ENCODE measurements around the gene USH2A. TPM values are rescaled to one million over a fixed set of nuclear protein-coding genes. Genes with fewer than 3 reads are reported as not detected.

Gene USH2A
- total RNA-seq, 1 experiment from 2014 or later, result not detected

DNA sequence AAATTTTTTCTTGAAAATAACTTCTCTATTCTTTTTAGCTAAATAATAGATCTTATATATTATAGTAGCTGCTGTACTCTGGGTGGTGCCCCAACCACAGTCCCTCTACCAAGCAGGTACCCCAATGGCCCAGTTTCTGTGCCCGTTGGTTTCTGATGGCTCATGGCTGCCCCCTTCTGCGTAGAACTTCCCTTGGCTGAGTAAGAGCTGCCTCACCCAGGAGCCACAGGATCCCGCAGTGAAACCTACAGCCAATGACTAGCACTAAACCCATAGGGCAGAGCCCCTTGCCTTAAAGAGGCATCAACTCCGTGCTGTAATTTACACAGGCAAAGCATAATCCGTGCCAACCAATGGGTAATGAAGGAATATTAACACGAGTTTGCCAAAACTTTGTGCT is 247.5 kb downstream of the USH2A start:
- DNase-seq (ENCODE audit: low read depth, low spot score) (no peak), ATAC-seq (no peak)
- intact Hi-C loops (cut with micrococcal nuclease), result no loop called here
- BruUV-seq (replicated peaks), result no TSS peak
- H3K4me1 ChIP-seq (ENCODE audit: control insufficient read depth in 1 of 2, insufficient read depth in 2 of 2, low read length in 2 of 2), result no peaks in the 10 kb centered on the region
- H4K20me1 ChIP-seq (ENCODE audit: insufficient read depth), result no peaks in the 10 kb centered on the region; the same call in 1 of the 2 replicates
- RAD21 ChIA-PET (ENCODE audit: low non-redundant PET in 1 of 2, low total read pairs in 2 of 2, uncharacterized antibody in 2 of 2, unreplicated experiment in 2 of 2), result no interaction called here
- H3K9me2 ChIP-seq (ENCODE audit: insufficient read depth), result no peaks in the 10 kb centered on the region
- CTCF ChIA-PET, result no interaction called here
- H3K4me2 ChIP-seq (ENCODE audit: low read length), result no peak overlapping the region
- H3K9me3 ChIP-seq (ENCODE audit: control insufficient read depth in 1 of 2, insufficient read depth in 1 of 2, low read depth in 1 of 2, low read length in 2 of 2), result no peaks in the 10 kb centered on the region; a peak in 1 of 4 replicates
- no peak for TF ChIP-seq EZH2phosphoT487 (IDR thresholded peaks at IDR 0.05; ENCODE audit: borderline replicate concordance)
- no peak overlapping the region for H3K9ac ChIP-seq (ENCODE audit: low read length)
- no peaks in the 10 kb centered on the region for H3K36me3 ChIP-seq (ENCODE audit: control insufficient read depth in 1 of 2, insufficient read depth in 2 of 2, low read length in 2 of 2)
- no peaks in the 10 kb centered on the region for H3K79me2 ChIP-seq (ENCODE audit: insufficient read depth, low read length)
- H3K27ac ChIP-seq (ENCODE audit: low read depth, low read length), result no peak overlapping the region
- H3K4me3 ChIP-seq (replicated peaks in 1 of 2; ENCODE audit: low read depth in 1 of 2, low read length in 2 of 2), result no peak overlapping the region
- POLR2A ChIA-PET, result no interaction called here
- H2AFZ ChIP-seq (ENCODE audit: low read depth, low read length, poor library complexity, severe bottlenecking), result no peak overlapping the region
- no peaks in the 10 kb centered on the region for H3K27me3 ChIP-seq (ENCODE audit: insufficient read depth, low read length)

DNA sequence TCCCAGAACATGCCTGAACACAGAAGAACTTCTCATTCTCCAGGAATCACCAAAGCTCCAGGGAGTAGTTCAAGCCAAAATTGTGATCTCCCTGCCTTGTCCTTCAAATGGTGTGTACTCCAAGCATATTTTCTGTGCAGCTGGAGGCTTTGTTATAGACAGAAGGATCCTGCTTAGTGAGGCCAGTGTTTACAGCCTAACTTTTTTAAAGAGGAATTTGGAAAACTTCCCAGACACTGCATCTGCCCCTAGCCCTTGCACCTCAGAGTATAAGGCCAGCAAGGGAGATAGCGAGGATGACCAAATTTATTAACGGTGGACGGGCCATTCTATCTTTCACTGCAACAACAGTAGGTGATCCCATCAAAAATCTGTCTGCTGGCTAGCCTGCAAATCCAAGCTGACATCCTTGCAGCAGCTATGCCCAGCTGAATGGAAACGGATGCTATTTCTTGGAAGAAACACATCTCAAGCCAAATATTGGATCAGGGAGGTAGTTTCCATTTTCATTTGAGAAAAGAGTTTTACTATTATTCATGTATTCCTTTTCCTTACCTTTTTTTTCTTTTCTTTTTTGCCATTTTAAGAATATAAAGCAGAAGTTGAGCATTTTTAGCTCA is 249.8 kb downstream of the USH2A start:
- no peaks in the 10 kb centered on the region for H3K4me1 ChIP-seq (ENCODE audit: control insufficient read depth in 1 of 2, insufficient read depth in 2 of 2, low read length in 2 of 2)
- no peak overlapping the region for H3K4me2 ChIP-seq (ENCODE audit: low read length)
- no peaks in the 10 kb centered on the region; the same call in 1 of the 2 replicates for H4K20me1 ChIP-seq (ENCODE audit: insufficient read depth)
- H3K9ac ChIP-seq (ENCODE audit: low read length), result no peak overlapping the region
- intact Hi-C loops (cut with micrococcal nuclease), result no loop called here
- CTCF ChIA-PET, result no interaction called here
- no peaks in the 10 kb centered on the region for H3K27me3 ChIP-seq (ENCODE audit: insufficient read depth, low read length)
- POLR2A ChIA-PET, result no interaction called here
- RAD21 ChIA-PET (ENCODE audit: low non-redundant PET in 1 of 2, low total read pairs in 2 of 2, uncharacterized antibody in 2 of 2, unreplicated experiment in 2 of 2), result no interaction called here
- BruUV-seq (replicated peaks), result no TSS peak
- no peak overlapping the region for H3K27ac ChIP-seq (ENCODE audit: low read depth, low read length)
- H3K4me3 ChIP-seq (replicated peaks in 1 of 2; ENCODE audit: low read depth in 1 of 2, low read length in 2 of 2), result no peak overlapping the region
- ATAC-seq (no peak), DNase-seq (ENCODE audit: low read depth, low spot score) (no peak)
- TF ChIP-seq JUND (IDR thresholded peaks at IDR 0.05), result no peak
- no peak for TF ChIP-seq SIN3A (IDR thresholded peaks at IDR 0.05; ENCODE audit: low read depth)
- H3K36me3 ChIP-seq (ENCODE audit: control insufficient read depth in 1 of 2, insufficient read depth in 2 of 2, low read length in 2 of 2), result no peaks in the 10 kb centered on the region
- H3K79me2 ChIP-seq (ENCODE audit: insufficient read depth, low read length), result no peaks in the 10 kb centered on the region
- H3K9me2 ChIP-seq (ENCODE audit: insufficient read depth), result no peaks in the 10 kb centered on the region
- H3K9me3 ChIP-seq (ENCODE audit: control insufficient read depth in 1 of 2, insufficient read depth in 1 of 2, low read depth in 1 of 2, low read length in 2 of 2), result no peaks in the 10 kb centered on the region; a peak in 1 of 4 replicates
- H2AFZ ChIP-seq (ENCODE audit: low read depth, low read length, poor library complexity, severe bottlenecking), result no peak overlapping the region

DNA sequence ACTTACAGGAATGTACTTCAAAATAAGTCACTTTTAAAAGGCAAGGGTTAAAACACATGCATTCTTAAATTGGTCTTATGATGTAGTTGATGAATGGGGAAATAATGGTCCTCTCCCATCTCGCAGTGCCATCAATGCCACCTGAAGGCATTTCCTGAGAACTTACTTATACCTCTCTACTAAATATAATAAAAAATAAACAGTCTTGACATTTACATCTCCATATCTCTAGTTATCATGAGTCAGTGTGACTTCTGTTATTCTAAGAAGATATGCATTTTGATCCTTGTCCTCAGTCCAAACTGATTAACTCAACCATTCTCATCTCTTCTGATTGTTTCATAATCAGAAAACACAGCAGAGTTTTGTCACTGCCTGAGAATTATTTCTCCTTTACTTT is 253.9 kb downstream of the USH2A start:
- no peaks in the 10 kb centered on the region for H3K27me3 ChIP-seq (ENCODE audit: insufficient read depth, low read length)
- no peak overlapping the region for H2AFZ ChIP-seq (ENCODE audit: low read depth, low read length, poor library complexity, severe bottlenecking)
- no peaks in the 10 kb centered on the region; the same call in 1 of the 2 replicates for H4K20me1 ChIP-seq (ENCODE audit: insufficient read depth)
- CTCF ChIA-PET, result no interaction called here
- no peaks in the 10 kb centered on the region for H3K9me2 ChIP-seq (ENCODE audit: insufficient read depth)
- ATAC-seq (no peak), DNase-seq (ENCODE audit: low read depth, low spot score) (no peak)
- H3K4me3 ChIP-seq (replicated peaks in 1 of 2; ENCODE audit: low read depth in 1 of 2, low read length in 2 of 2), result no peak overlapping the region
- H3K4me1 ChIP-seq (ENCODE audit: control insufficient read depth in 1 of 2, insufficient read depth in 2 of 2, low read length in 2 of 2), result no peaks in the 10 kb centered on the region
- no peak overlapping the region for H3K9ac ChIP-seq (ENCODE audit: low read length)
- no peaks in the 10 kb centered on the region for H3K9me3 ChIP-seq (ENCODE audit: control insufficient read depth in 1 of 2, insufficient read depth in 1 of 2, low read depth in 1 of 2, low read length in 2 of 2)
- no peak overlapping the region for H3K27ac ChIP-seq (ENCODE audit: low read depth, low read length)
- POLR2A ChIA-PET, result no interaction called here
- H3K36me3 ChIP-seq (ENCODE audit: control insufficient read depth in 1 of 2, insufficient read depth in 2 of 2, low read length in 2 of 2), result no peaks in the 10 kb centered on the region
- TF ChIP-seq SRF (IDR thresholded peaks at IDR 0.05; ENCODE audit: low read depth), result no peak
- TF ChIP-seq EZH2 (IDR thresholded peaks at IDR 0.05), result no peak
- TF ChIP-seq, protein P1, sequence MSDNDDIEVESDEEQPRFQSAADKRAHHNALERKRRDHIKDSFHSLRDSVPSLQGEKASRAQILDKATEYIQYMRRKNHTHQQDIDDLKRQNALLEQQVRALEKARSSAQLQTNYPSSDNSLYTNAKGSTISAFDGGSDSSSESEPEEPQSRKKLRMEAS (IDR thresholded peaks at IDR 0.05), result no peak
- no peak for TF ChIP-seq EZH2phosphoT487 (IDR thresholded peaks at IDR 0.05; ENCODE audit: borderline replicate concordance)
- H3K4me2 ChIP-seq (ENCODE audit: low read length), result no peak overlapping the region
- H3K79me2 ChIP-seq (ENCODE audit: insufficient read depth, low read length), result no peaks in the 10 kb centered on the region
- intact Hi-C loops (cut with micrococcal nuclease), result no loop called here
- BruUV-seq (replicated peaks), result no TSS peak
- RAD21 ChIA-PET (ENCODE audit: low non-redundant PET in 1 of 2, low total read pairs in 2 of 2, uncharacterized antibody in 2 of 2, unreplicated experiment in 2 of 2), result no interaction called here

All from HCT116 (cell line).